Suprapubic skin (tissue), 4 donors: ENCODE results near the gene TBX10. TPM values are rescaled to one million over a fixed set of nuclear protein-coding genes. Genes with fewer than 3 reads are reported as not detected.

ENCODE experiments used
- DNase-seq, 2 donors: peaks; one replicate each; pipeline ENCODE4 v3.0.0-alpha.2; 2019; ENCODE audit warnings: low spot score in 2 of 2
- H3K27ac ChIP-seq: fragments of 200-600 bp; sonication (generic); one replicate; pipeline ENCODE4 v1.5.1; 2019
- H3K27me3 ChIP-seq: fragments of 200-600 bp; sonication (generic); one replicate; pipeline ENCODE4 v1.5.1; 2019
- H3K36me3 ChIP-seq: fragments of 200-600 bp; sonication (generic); one replicate; pipeline ENCODE4 v1.5.1; 2019
- H3K4me1 ChIP-seq: fragments of 200-600 bp; sonication (generic); one replicate; pipeline ENCODE4 v1.5.1; 2019
- H3K4me3 ChIP-seq: fragments of 200-600 bp; sonication (generic); one replicate; pipeline ENCODE4 v1.5.1; 2019; ENCODE audit warnings: mild to moderate bottlenecking
- H3K9me3 ChIP-seq: fragments of 200-600 bp; sonication (generic); one replicate; pipeline ENCODE4 v1.5.1; 2019
- EP300 ChIP-seq: sonication (generic); formaldehyde crosslinking; IDR thresholded peaks from one replicate; pipeline ENCODE4 v1.6.1; 2017; ENCODE audit warnings: antibody characterized with exemption
- POLR2A ChIP-seq, 2 donors: fragments of 450-650 bp; IDR thresholded peaks; one replicate each; pipeline ENCODE4 v1.6.1; 2017; ENCODE audit warnings: antibody characterized with exemption in 2 of 2, mild to moderate bottlenecking in 2 of 2, moderate library complexity in 2 of 2
- POLR2AphosphoS5 ChIP-seq, 3 donors: sonication (generic); formaldehyde crosslinking; IDR thresholded peaks; one replicate each; pipeline ENCODE4 v1.6.1; 2017; ENCODE audit warnings: antibody characterized with exemption in 3 of 3
- WGBS: methylation state at CpG from one replicate; pipeline ENCODE4 v1.1.5; 2018; 5-methylcytosine and 5-hydroxymethylcytosine counted together
- total RNA-seq, 4 donors: library from RNA; depleted of rRNA; stranded (reverse); fragments of >200 nt; gene quantifications; one replicate each; pipeline ENCODE4 v1.1.0, GENCODE V29; 2016
- TF ChIP-seq, protein P1 (sequence below), 2 donors: fragments of 200-600 bp in 1 of 2; fragments of 450-650 bp in 1 of 2; sonication (generic) in 1 of 2; IDR thresholded peaks; one replicate each; pipeline ENCODE4 v1.5.1; 2016 to 2019; ENCODE audit warnings: antibody characterized with exemption in 2 of 2, mild to moderate bottlenecking in 1 of 2, moderate library complexity in 1 of 2

Gene TBX10
- total RNA-seq, 4 donors from 2014 or later, result not detected

DNA sequence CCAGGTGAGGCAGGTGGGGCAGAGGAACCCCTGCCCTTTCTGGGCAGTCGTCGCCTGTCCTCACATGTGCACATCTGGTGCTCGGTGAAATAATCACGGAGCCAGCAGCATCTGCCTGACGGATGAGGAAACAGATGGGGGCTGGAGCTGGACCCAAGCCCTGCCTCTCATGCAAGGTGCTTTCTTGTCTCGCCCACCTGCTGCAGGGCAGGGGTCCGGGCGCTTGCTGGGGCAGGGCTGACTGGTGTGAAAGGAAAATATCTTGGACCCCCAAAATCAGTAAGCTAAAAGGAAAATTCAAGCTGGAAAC lies 31.6 kb upstream of the TBX10 start:
- H3K4me1 ChIP-seq, result peaks cover 22% of the 10 kb centered on the region
- 43% methylated on average over 8 of the region's 8 CpGs for WGBS
- no peak overlapping the region for H3K27ac ChIP-seq
- no peak for TF ChIP-seq POLR2A (IDR thresholded peaks at IDR 0.05)
- TF ChIP-seq, protein P1, sequence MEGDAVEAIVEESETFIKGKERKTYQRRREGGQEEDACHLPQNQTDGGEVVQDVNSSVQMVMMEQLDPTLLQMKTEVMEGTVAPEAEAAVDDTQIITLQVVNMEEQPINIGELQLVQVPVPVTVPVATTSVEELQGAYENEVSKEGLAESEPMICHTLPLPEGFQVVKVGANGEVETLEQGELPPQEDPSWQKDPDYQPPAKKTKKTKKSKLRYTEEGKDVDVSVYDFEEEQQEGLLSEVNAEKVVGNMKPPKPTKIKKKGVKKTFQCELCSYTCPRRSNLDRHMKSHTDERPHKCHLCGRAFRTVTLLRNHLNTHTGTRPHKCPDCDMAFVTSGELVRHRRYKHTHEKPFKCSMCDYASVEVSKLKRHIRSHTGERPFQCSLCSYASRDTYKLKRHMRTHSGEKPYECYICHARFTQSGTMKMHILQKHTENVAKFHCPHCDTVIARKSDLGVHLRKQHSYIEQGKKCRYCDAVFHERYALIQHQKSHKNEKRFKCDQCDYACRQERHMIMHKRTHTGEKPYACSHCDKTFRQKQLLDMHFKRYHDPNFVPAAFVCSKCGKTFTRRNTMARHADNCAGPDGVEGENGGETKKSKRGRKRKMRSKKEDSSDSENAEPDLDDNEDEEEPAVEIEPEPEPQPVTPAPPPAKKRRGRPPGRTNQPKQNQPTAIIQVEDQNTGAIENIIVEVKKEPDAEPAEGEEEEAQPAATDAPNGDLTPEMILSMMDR (IDR thresholded peaks at IDR 0.05), result no peak
- no peak for TF ChIP-seq EP300
- no peak for TF ChIP-seq POLR2AphosphoS5 (IDR thresholded peaks at IDR 0.05)
- H3K36me3 ChIP-seq, result no peaks in the 10 kb centered on the region
- peaks cover 20% of the 10 kb centered on the region for H3K27me3 ChIP-seq
- H3K4me3 ChIP-seq, result no peak overlapping the region
- no peak for DNase-seq
- H3K9me3 ChIP-seq, result no peaks in the 10 kb centered on the region

DNA sequence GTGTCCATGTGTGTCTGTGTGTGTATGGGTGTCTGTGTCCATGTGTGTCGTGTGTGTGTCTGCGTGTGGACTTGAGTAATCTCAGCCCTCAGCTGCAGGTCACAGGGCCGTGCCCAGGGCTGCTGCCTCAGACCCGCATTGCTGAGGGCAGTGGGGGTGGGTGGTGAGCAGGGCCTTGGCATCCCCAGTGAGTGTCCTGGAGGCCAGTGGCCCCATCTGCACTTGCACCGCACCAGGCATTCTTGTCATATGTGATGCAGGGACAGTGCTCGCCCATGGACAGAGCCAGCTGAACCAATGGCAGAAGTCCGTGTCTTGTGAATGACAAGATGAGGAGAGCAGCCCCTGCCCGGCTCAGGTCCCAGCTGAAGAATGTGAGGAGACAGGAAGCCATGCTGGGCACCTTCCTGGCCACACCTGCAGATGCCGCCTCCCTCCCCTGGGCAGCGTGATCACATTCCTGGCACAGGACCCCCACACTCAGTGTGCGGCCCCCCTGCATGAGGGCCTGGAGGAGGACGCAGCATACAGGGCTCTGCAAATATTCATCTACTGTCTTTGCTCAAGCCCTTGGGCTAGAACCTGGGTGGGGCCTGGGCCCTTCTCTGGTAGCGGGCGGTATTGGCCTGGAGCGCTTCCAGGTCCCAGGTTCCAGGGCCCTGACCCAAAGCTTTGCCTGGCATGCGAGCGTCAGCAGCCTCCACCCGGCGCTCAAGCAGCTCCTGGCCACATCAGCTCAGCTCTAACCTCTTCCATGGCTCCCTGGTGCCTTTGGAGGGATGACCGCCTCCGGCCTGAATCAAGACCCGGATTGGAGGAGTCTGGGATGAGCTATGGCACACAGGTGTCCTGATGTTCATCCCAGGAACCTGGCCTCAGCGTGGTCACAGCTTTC lies 31.0 kb upstream of the TBX10 start:
- H3K27ac ChIP-seq, result no peak overlapping the region

DNA sequence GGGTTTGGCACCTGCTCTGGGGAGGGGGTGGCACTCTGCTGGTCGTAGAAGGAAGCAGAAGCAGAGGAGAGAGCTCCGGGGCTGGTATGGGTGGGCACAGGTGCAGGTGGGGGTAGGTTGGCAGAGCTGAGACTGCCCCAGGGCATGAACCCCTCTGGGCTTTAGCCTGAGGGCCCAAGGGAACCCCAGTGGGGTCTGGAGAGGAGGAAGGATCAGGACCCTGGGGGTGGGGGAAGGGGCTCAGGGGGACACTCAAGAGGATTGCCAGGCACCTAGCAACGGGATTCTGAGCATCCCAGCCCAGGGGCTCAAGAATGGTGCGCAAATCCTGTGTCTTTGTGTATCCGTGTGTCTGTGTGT lies 28.6 kb upstream of the TBX10 start:
- peaks cover 3% of the 10 kb centered on the region for H3K4me1 ChIP-seq
- DNase-seq, result peak in 1 of 2 donors; percentile 64
- TF ChIP-seq POLR2A (IDR thresholded peaks at IDR 0.05), result no peak
- TF ChIP-seq, protein P1 (IDR thresholded peaks at IDR 0.05), result no peak
- TF ChIP-seq POLR2AphosphoS5 (IDR thresholded peaks at IDR 0.05), result no peak
- TF ChIP-seq EP300, result no peak
- no peaks in the 10 kb centered on the region for H3K9me3 ChIP-seq
- H3K36me3 ChIP-seq, result peaks cover 8% of the 10 kb centered on the region
- 71% methylated on average over 5 of the region's 5 CpGs for WGBS
- H3K4me3 ChIP-seq, result no peak overlapping the region
- peaks cover 6% of the 10 kb centered on the region for H3K27me3 ChIP-seq
- no peak overlapping the region for H3K27ac ChIP-seq

More for the DNA sequence above, 31.0 kb upstream of the TBX10 start:
- DNase-seq, result peak in 1 of 2 donors; percentile 74
- H3K27me3 ChIP-seq, result peaks cover 20% of the 10 kb centered on the region
- H3K36me3 ChIP-seq, result no peaks in the 10 kb centered on the region
- TF ChIP-seq EP300, result no peak
- no peak for TF ChIP-seq POLR2A (IDR thresholded peaks at IDR 0.05)
- TF ChIP-seq, protein P1 (IDR thresholded peaks at IDR 0.05), result no peak
- TF ChIP-seq POLR2AphosphoS5 (IDR thresholded peaks at IDR 0.05), result no peak
- no peaks in the 10 kb centered on the region for H3K9me3 ChIP-seq
- H3K4me3 ChIP-seq, result no peak overlapping the region
- 54% methylated on average over 8 of the region's 23 CpGs for WGBS
- peaks cover 21% of the 10 kb centered on the region for H3K4me1 ChIP-seq

DNA sequence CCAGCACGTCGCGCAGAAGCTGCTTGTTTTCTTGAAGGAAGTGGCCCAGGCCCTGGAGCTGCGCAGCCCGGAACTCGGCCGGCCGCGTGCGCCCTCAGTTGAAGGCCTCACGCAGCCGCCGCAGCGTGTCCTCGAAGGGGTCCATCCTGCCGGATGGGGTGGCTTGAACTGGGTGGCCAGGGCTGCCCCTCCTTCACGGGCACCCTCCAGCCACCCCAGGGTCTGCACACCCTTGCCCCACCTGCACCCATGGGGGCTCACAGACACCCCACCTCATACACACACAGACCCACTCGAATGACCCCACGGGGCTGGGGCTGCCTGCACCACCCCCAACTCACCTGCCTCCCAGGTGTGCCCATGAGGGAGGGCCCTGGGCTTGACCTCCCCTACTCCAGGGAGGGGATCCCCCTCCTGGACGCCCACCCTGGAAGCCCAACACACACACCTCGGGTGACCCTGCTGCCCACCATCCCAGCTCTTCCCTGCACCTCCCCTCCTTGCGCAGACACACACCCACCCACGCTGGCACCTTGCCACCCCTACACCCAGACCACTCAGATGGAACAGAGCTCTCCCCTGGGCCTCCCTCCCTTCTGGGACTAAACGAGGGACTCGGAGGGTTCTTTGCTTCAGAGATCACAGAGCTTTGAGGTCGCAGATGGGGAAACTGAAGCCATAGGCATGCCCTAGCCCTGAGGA lies 28.1 kb upstream of the TBX10 start:
- H3K4me3 ChIP-seq, result no peak overlapping the region
- peak in 1 of 2 donors; percentile 71 for DNase-seq
- TF ChIP-seq, protein P1 (IDR thresholded peaks at IDR 0.05), result no peak
- no peak for TF ChIP-seq EP300
- TF ChIP-seq POLR2AphosphoS5 (IDR thresholded peaks at IDR 0.05), result no peak
- no peak for TF ChIP-seq POLR2A (IDR thresholded peaks at IDR 0.05)
- no peak overlapping the region for H3K27ac ChIP-seq
- H3K9me3 ChIP-seq, result no peaks in the 10 kb centered on the region
- H3K36me3 ChIP-seq, result peaks cover 8% of the 10 kb centered on the region
- H3K4me1 ChIP-seq, result peaks cover 3% of the 10 kb centered on the region
- H3K27me3 ChIP-seq, result peaks cover 4% of the 10 kb centered on the region
- WGBS, result 64% methylated on average over 13 of the region's 26 CpGs
